GM12864 (cell line): ENCODE data around the gene LDLRAP1.

Source experiments
- DNase-seq: peaks from one replicate; pipeline ENCODE4 v3.0.0-alpha.2; 2011; ENCODE audit warnings: low read depth
- H3K4me3 ChIP-seq: 2 replicates; pipeline ENCODE4 v1.5.1; 2011; ENCODE audit warnings: mild to moderate bottlenecking, low read depth, low read length, control low read depth
- CTCF ChIP-seq: IDR thresholded peaks from 2 replicates; pipeline ENCODE4 v1.5.1; 2011; ENCODE audit warnings: low read depth, mild to moderate bottlenecking, moderate library complexity, low read length, control low read depth, inconsistent platforms; ENCODE audit errors: missing control alignments

LDLRAP1 gene

GRCh38 chr1:25571522-25571970 is 28.1 kb downstream of the LDLRAP1 start:
- DNase-seq = no peak
- no peak for TF ChIP-seq CTCF
- no peak overlapping the region for H3K4me3 ChIP-seq

GRCh38 chr1:25572107-25572506 is 28.7 kb downstream of the LDLRAP1 start:
- no peak overlapping the region for H3K4me3 ChIP-seq
- TF ChIP-seq CTCF = no peak
- no peak for DNase-seq

- no peak overlapping the region for H3K4me3 ChIP-seq
- DNase-seq = no peak
- TF ChIP-seq CTCF = peak; percentile 94
Observed at GRCh38 chr1:25572708-25573590, 29.5 kb downstream of the LDLRAP1 start.

- no peak overlapping the region for H3K4me3 ChIP-seq
- no peak for TF ChIP-seq CTCF
- DNase-seq = no peak
Observed at GRCh38 chr1:25573591-25573930, 30.2 kb downstream of the LDLRAP1 start.

- DNase-seq = no peak
- no peak for TF ChIP-seq CTCF
- H3K4me3 ChIP-seq = no peak overlapping the region
Observed at GRCh38 chr1:25573961-25574360, 30.6 kb downstream of the LDLRAP1 start.

GRCh38 chr1:25575191-25575590 is 31.8 kb downstream of the LDLRAP1 start:
- no peak for TF ChIP-seq CTCF
- no peak for DNase-seq
- H3K4me3 ChIP-seq = no peak overlapping the region
